ENCODE measurements around the gene CHADL. TPM values are rescaled to one million over a fixed set of nuclear protein-coding genes. Genes with fewer than 3 reads are reported as not detected.
A peak's percentile ranks its signal among the peaks of the same experiment; 100 is the strongest.

Gene CHADL
- not detected in 2 replicates for total RNA-seq (2014; rRNA removed; shearing (Covaris generic); ENCODE audit: low replicate concordance)

- DNase-seq, result no peak
- no peaks in the 10 kb centered on the region for H3K27me3 ChIP-seq
- no peaks in the 10 kb centered on the region for H3K9me3 ChIP-seq
- peaks cover 13% of the 10 kb centered on the region for H3K36me3 ChIP-seq
- no peak within 1 kb of the TSS for H3K4me3 ChIP-seq
Observed at GRCh38 chr22:41240377-41241132, at the start of gene CHADL. Gene CHADL (minus strand): TSS chr22:41240931. CDS start chr22:41240881, 50 bp downstream.

GRCh38 chr22:41289671-41290070 lies 48.9 kb upstream of the CHADL start:
- Histone ChIP-seq H3K36me3 (peaks cover 9% of the 10 kb centered on the region), H3K4me3 (no peak overlapping the region), H3K9me3 (no peaks in the 10 kb centered on the region), H3K27me3 (no peaks in the 10 kb centered on the region)
- peak; percentile 76 for DNase-seq

GRCh38 chr22:41288245-41288946 lies 47.7 kb upstream of the CHADL start:
- Histone ChIP-seq H3K4me3 (no peak overlapping the region), H3K27me3 (no peaks in the 10 kb centered on the region), H3K9me3 (no peaks in the 10 kb centered on the region), H3K36me3 (peaks cover 22% of the 10 kb centered on the region)
- peak; percentile 81 for DNase-seq

GRCh38 chr22:41286639-41287091 lies 45.9 kb upstream of the CHADL start:
- Histone ChIP-seq H3K4me3 (peak overlapping the region; percentile 87), H3K36me3 (peaks cover 39% of the 10 kb centered on the region), H3K27me3 (no peaks in the 10 kb centered on the region), H3K9me3 (no peaks in the 10 kb centered on the region)
- no peak for DNase-seq

- H3K4me3 ChIP-seq, result peak within 1 kb of the TSS; percentile 87
- peaks cover 45% of the 10 kb centered on the region for H3K36me3 ChIP-seq
- H3K27me3 ChIP-seq, result no peaks in the 10 kb centered on the region
- H3K9me3 ChIP-seq, result no peaks in the 10 kb centered on the region
- peak; percentile 99 for DNase-seq
Observed at GRCh38 chr22:41285820-41286638, 45.3 kb upstream of the CHADL start, which contains the start of gene RANGAP1. Gene RANGAP1 (minus strand): TSS chr22:41286187. CDS start chr22:41281044, 5,143 bp downstream.

- peak; percentile 90 for DNase-seq
- Histone ChIP-seq H3K9me3 (no peaks in the 10 kb centered on the region), H3K36me3 (peaks cover 51% of the 10 kb centered on the region), H3K4me3 (peak overlapping the region; percentile 87), H3K27me3 (no peaks in the 10 kb centered on the region)
Observed at GRCh38 chr22:41285441-41285819, 44.7 kb upstream of the CHADL start.

GRCh38 chr22:41284465-41284864 lies 43.7 kb upstream of the CHADL start:
- Histone ChIP-seq H3K4me3 (peak overlapping the region; percentile 87), H3K36me3 (peaks cover 55% of the 10 kb centered on the region), H3K27me3 (no peaks in the 10 kb centered on the region), H3K9me3 (no peaks in the 10 kb centered on the region)
- DNase-seq, result no peak

- DNase-seq, result no peak
- H3K4me3 ChIP-seq, result no peak overlapping the region
- H3K36me3 ChIP-seq, result peaks cover 88% of the 10 kb centered on the region
- no peaks in the 10 kb centered on the region for H3K27me3 ChIP-seq
- H3K9me3 ChIP-seq, result no peaks in the 10 kb centered on the region
Observed at GRCh38 chr22:41280854-41281253, 40.1 kb upstream of the CHADL start.

GRCh38 chr22:41280065-41280464 lies 39.3 kb upstream of the CHADL start:
- H3K9me3 ChIP-seq, result no peaks in the 10 kb centered on the region
- H3K36me3 ChIP-seq, result peaks cover 91% of the 10 kb centered on the region
- no peaks in the 10 kb centered on the region for H3K27me3 ChIP-seq

GRCh38 chr22:41274856-41275255 lies 34.1 kb upstream of the CHADL start:
- DNase-seq, result no peak
- Histone ChIP-seq H3K27me3 (no peaks in the 10 kb centered on the region), H3K36me3 (peaks cover 88% of the 10 kb centered on the region), H3K4me3 (no peak overlapping the region), H3K9me3 (no peaks in the 10 kb centered on the region)

More at GRCh38 chr22:41280065-41280464, 39.3 kb upstream of the CHADL start:
- no peak for DNase-seq
- H3K4me3 ChIP-seq, result no peak overlapping the region

GRCh38 chr22:41273128-41273527 lies 32.4 kb upstream of the CHADL start:
- no peaks in the 10 kb centered on the region for H3K27me3 ChIP-seq
- DNase-seq, result no peak
- no peaks in the 10 kb centered on the region for H3K9me3 ChIP-seq
- peaks cover 90% of the 10 kb centered on the region for H3K36me3 ChIP-seq
- H3K4me3 ChIP-seq, result no peak overlapping the region

GRCh38 chr22:41271787-41272186 lies 31.1 kb upstream of the CHADL start:
- Histone ChIP-seq H3K27me3 (no peaks in the 10 kb centered on the region), H3K4me3 (no peak overlapping the region), H3K36me3 (peaks cover 91% of the 10 kb centered on the region), H3K9me3 (no peaks in the 10 kb centered on the region)
- DNase-seq, result no peak

GRCh38 chr22:41267958-41268357 lies 27.2 kb upstream of the CHADL start:
- Histone ChIP-seq H3K4me3 (no peak overlapping the region), H3K9me3 (no peaks in the 10 kb centered on the region), H3K27me3 (no peaks in the 10 kb centered on the region), H3K36me3 (peaks cover 89% of the 10 kb centered on the region)
- no peak for DNase-seq

GRCh38 chr22:41264408-41264941 lies 23.7 kb upstream of the CHADL start:
- no peak overlapping the region for H3K4me3 ChIP-seq
- no peaks in the 10 kb centered on the region for H3K9me3 ChIP-seq
- no peak for DNase-seq
- peaks cover 95% of the 10 kb centered on the region for H3K36me3 ChIP-seq
- no peaks in the 10 kb centered on the region for H3K27me3 ChIP-seq

- no peak for DNase-seq
- H3K4me3 ChIP-seq, result no peak overlapping the region
- H3K27me3 ChIP-seq, result no peaks in the 10 kb centered on the region
- H3K36me3 ChIP-seq, result peaks cover 95% of the 10 kb centered on the region
- no peaks in the 10 kb centered on the region for H3K9me3 ChIP-seq
Observed at GRCh38 chr22:41263704-41264103, 23.0 kb upstream of the CHADL start.

GRCh38 chr22:41262250-41262765 lies 21.6 kb upstream of the CHADL start:
- no peak for DNase-seq
- Histone ChIP-seq H3K27me3 (no peaks in the 10 kb centered on the region), H3K4me3 (no peak overlapping the region), H3K36me3 (peaks cover 95% of the 10 kb centered on the region), H3K9me3 (no peaks in the 10 kb centered on the region)
